HL-60/S4 treated with phorbol 12-myristate 13-acetate at 8.2 ng/mL for 4 days and 3 days (cell line): ENCODE data around the gene TTYH3.
"Not testable (repeated sequence)": the region's sequence is repeated elsewhere in the genome, so short reads cannot be mapped to it uniquely, and the experiment has no call there.

Experiments
- in situ Hi-C: fragments of 300-500 bp; cut with MboI; formaldehyde crosslinking; loops from 2 replicates; pipeline ENCODE4 v1.15.0; 2022; ENCODE audit warnings: low sequenced_read_pairs

Gene TTYH3

GRCh38 chr7:2631946-2632732, at the start of gene TTYH3:
TSS of gene TTYH3 (plus strand) at chr7:2631986. CDS start at chr7:2632156, 170 bp downstream.
- in situ Hi-C loops: no loop called here

- in situ Hi-C loops: no loop called here
Observed at GRCh38 chr7:2582006-2582735, 49.6 kb upstream of the TTYH3 start.

GRCh38 chr7:2583798-2584580, 47.8 kb upstream of the TTYH3 start:
- in situ Hi-C loops: no loop called here

- in situ Hi-C loops: no loop called here
Observed at GRCh38 chr7:2585446-2585845, 46.3 kb upstream of the TTYH3 start.

GRCh38 chr7:2586326-2587020, 45.3 kb upstream of the TTYH3 start:
- in situ Hi-C loops: no loop called here

GRCh38 chr7:2587134-2587533, 44.7 kb upstream of the TTYH3 start:
- in situ Hi-C loops: no loop called here

GRCh38 chr7:2587778-2588177, 44.0 kb upstream of the TTYH3 start:
- in situ Hi-C loops: no loop called here

- in situ Hi-C loops: no loop called here
Observed at GRCh38 chr7:2589341-2589740, 42.4 kb upstream of the TTYH3 start.

- in situ Hi-C loops: not testable (repeated sequence)
Observed at GRCh38 chr7:2589941-2590340, 41.8 kb upstream of the TTYH3 start.

- in situ Hi-C loops: no loop called here
Observed at GRCh38 chr7:2592375-2592865, 39.4 kb upstream of the TTYH3 start.

GRCh38 chr7:2593036-2593727, 38.6 kb upstream of the TTYH3 start:
- in situ Hi-C loops: no loop called here

- in situ Hi-C loops: no loop called here
Observed at GRCh38 chr7:2594599-2594998, 37.2 kb upstream of the TTYH3 start.

- in situ Hi-C loops: no loop called here
Observed at GRCh38 chr7:2595258-2595860, 36.4 kb upstream of the TTYH3 start.

GRCh38 chr7:2596464-2597272, 35.1 kb upstream of the TTYH3 start:
- in situ Hi-C loops: no loop called here

- in situ Hi-C loops: no loop called here
Observed at GRCh38 chr7:2597273-2597640, 34.5 kb upstream of the TTYH3 start.

- in situ Hi-C loops: no loop called here
Observed at GRCh38 chr7:2598154-2598823, 33.5 kb upstream of the TTYH3 start.

GRCh38 chr7:2601065-2601464, 30.7 kb upstream of the TTYH3 start:
- in situ Hi-C loops: no loop called here

GRCh38 chr7:2601907-2602306, 29.9 kb upstream of the TTYH3 start:
- in situ Hi-C loops: no loop called here
